Duodenal mucosa (tissue), 2 donors: ENCODE results near the gene NT5M.

Source experiments
- H3K27ac ChIP-seq: one replicate; pipeline ENCODE4 v1.7.0; 2013; ENCODE audit warnings: low read depth, low read length
- H3K27me3 ChIP-seq, 2 donors: one replicate each; pipeline ENCODE4 v1.7.0; 2013; ENCODE audit warnings: low read length in 2 of 2, control low read depth in 1 of 2; ENCODE audit not compliant: insufficient read depth in 2 of 2, control insufficient read depth in 1 of 2
- H3K36me3 ChIP-seq, 2 donors: one replicate each; pipeline ENCODE4 v1.7.0; 2013; ENCODE audit warnings: low read length in 2 of 2, control low read depth in 1 of 2; ENCODE audit not compliant: insufficient read depth in 2 of 2, control insufficient read depth in 1 of 2
- H3K4me1 ChIP-seq, 2 donors: one replicate each; pipeline ENCODE4 v1.7.0; 2013; ENCODE audit warnings: low read length in 2 of 2, control low read depth in 1 of 2; ENCODE audit not compliant: insufficient read depth in 2 of 2, control insufficient read depth in 1 of 2
- H3K4me3 ChIP-seq, 2 donors: one replicate each; pipeline ENCODE4 v1.7.0; 2013; ENCODE audit warnings: low read length in 2 of 2, low read depth in 1 of 2
- H3K9ac ChIP-seq, 2 donors: one replicate each; pipeline ENCODE4 v1.7.0; 2013; ENCODE audit warnings: low read length in 2 of 2, low read depth in 1 of 2
- H3K9me3 ChIP-seq, 2 donors: one replicate each; pipeline ENCODE4 v1.7.0; 2013; ENCODE audit warnings: low read length in 2 of 2, control low read depth in 1 of 2; ENCODE audit not compliant: control insufficient read depth in 1 of 2

Gene NT5M

GRCh38 chr17:17384961-17385360, 81.8 kb downstream of the NT5M start:
- no peaks in the 10 kb centered on the region for H3K36me3 ChIP-seq
- H3K9ac ChIP-seq: no peak overlapping the region
- H3K27me3 ChIP-seq: peaks cover 12 to 21% of the 10 kb centered on the region in 2 donors
- peaks cover 6 to 13% of the 10 kb centered on the region in 2 donors for H3K4me1 ChIP-seq
- no peak overlapping the region for H3K4me3 ChIP-seq
- H3K9me3 ChIP-seq: no peaks in the 10 kb centered on the region
- no peak overlapping the region for H3K27ac ChIP-seq

DNA sequence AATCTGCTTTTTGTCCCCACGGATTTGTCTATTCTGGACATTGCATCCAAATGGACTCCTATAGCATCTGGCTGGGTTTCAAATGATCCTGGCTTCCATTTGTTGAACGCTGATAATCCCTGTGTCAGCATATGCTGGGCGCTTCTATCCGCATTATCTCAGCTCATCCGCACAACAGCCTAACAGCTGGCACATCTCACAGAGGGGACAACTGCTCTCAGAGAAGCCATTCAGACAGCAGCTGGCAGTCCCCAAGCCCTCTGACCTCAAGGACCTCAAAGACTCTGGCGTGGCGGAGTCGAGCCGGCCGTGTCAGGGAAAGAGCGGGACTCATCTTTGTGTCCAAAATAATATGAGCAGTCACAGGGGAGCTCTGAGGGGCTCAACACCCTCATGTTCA, 82.3 kb downstream of the NT5M start:
- no peaks in the 10 kb centered on the region for H3K9me3 ChIP-seq
- no peak overlapping the region for H3K27ac ChIP-seq
- H3K27me3 ChIP-seq: peaks cover 7 to 18% of the 10 kb centered on the region in 2 donors
- H3K4me1 ChIP-seq: peaks cover 6 to 13% of the 10 kb centered on the region in 2 donors
- no peaks in the 10 kb centered on the region for H3K36me3 ChIP-seq
- H3K9ac ChIP-seq: no peak overlapping the region
- no peak overlapping the region for H3K4me3 ChIP-seq

GRCh38 chr17:17386094-17386800, 83.1 kb downstream of the NT5M start:
- Histone ChIP-seq H3K27me3 (peaks cover under 1 to 11% of the 10 kb centered on the region in 2 donors), H3K9ac (no peak overlapping the region), H3K4me1 (peaks cover 6 to 13% of the 10 kb centered on the region in 2 donors), H3K36me3 (no peaks in the 10 kb centered on the region), H3K27ac (no peak overlapping the region), H3K9me3 (no peaks in the 10 kb centered on the region), H3K4me3 (no peak overlapping the region)

- Histone ChIP-seq H3K9ac (no peak overlapping the region), H3K4me1 (peaks cover 6 to 13% of the 10 kb centered on the region in 2 donors), H3K9me3 (no peaks in the 10 kb centered on the region), H3K36me3 (no peaks in the 10 kb centered on the region), H3K4me3 (no peak overlapping the region), H3K27me3 (peaks cover 0 to 5% of the 10 kb centered on the region in 2 donors), H3K27ac (no peak overlapping the region)
Observed at GRCh38 chr17:17387017-17387497, 83.9 kb downstream of the NT5M start.

GRCh38 chr17:17387498-17388362, 84.6 kb downstream of the NT5M start:
- no peak overlapping the region for H3K4me3 ChIP-seq
- no peak overlapping the region for H3K27ac ChIP-seq
- no peaks in the 10 kb centered on the region for H3K27me3 ChIP-seq
- H3K36me3 ChIP-seq: no peaks in the 10 kb centered on the region
- peaks cover 6 to 13% of the 10 kb centered on the region in 2 donors for H3K4me1 ChIP-seq
- no peak overlapping the region for H3K9ac ChIP-seq
- no peaks in the 10 kb centered on the region for H3K9me3 ChIP-seq

GRCh38 chr17:17388657-17389496, 85.7 kb downstream of the NT5M start:
- H3K4me1 ChIP-seq: peaks cover 6 to 13% of the 10 kb centered on the region in 2 donors
- no peak overlapping the region for H3K27ac ChIP-seq
- H3K4me3 ChIP-seq: no peak overlapping the region
- H3K9ac ChIP-seq: no peak overlapping the region
- H3K27me3 ChIP-seq: no peaks in the 10 kb centered on the region
- H3K36me3 ChIP-seq: no peaks in the 10 kb centered on the region
- H3K9me3 ChIP-seq: no peaks in the 10 kb centered on the region

DNA sequence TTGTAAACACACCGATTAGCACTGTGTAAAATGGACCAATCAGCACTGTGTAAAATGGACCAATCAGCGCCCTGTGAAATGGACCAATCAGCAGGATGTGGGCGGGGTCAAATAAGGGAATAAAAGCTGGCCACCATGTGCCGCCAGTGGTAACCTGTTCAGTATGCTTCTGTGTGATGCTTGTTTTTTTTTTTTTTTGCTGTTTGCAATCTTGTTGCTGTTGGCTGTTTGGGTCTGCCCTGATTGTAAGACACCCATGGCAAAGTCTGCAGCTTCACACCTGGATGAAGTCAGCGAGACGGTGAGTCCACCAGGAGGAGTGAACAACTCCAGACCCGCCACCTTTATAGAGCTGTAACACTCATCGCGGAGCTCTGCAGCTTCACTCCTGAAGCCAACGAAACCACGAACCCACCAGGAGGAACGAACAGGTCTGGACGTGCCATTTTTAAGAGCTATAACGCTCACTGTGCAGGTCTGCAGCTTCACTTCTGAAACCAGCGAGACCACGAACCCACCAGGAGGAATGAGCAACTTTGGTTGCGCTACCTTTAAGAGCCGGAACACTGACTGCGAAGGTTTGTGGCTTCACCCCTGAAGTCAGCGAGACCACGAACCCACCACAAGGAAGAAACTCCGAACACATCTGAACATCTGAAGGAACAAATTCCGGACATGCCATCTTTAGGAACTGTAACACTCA, 88.6 kb downstream of the NT5M start:
- H3K4me1 ChIP-seq: peaks cover 0 to 10% of the 10 kb centered on the region in 2 donors
- no peak overlapping the region for H3K9ac ChIP-seq
- no peaks in the 10 kb centered on the region for H3K9me3 ChIP-seq
- H3K27ac ChIP-seq: no peak overlapping the region
- H3K27me3 ChIP-seq: peaks cover 0 to 4% of the 10 kb centered on the region in 2 donors
- H3K4me3 ChIP-seq: peak overlapping the region in 1 of 2 donors; percentile 21
- no peaks in the 10 kb centered on the region for H3K36me3 ChIP-seq

- no peak overlapping the region for H3K9ac ChIP-seq
- H3K4me3 ChIP-seq: no peak overlapping the region
- H3K36me3 ChIP-seq: no peaks in the 10 kb centered on the region
- H3K4me1 ChIP-seq: no peaks in the 10 kb centered on the region
- H3K27me3 ChIP-seq: peaks cover 0 to 4% of the 10 kb centered on the region in 2 donors
- no peak overlapping the region for H3K27ac ChIP-seq
- no peaks in the 10 kb centered on the region for H3K9me3 ChIP-seq
Observed at GRCh38 chr17:17393976-17394375, 90.8 kb downstream of the NT5M start.

GRCh38 chr17:17394494-17394893, 91.3 kb downstream of the NT5M start:
- H3K27ac ChIP-seq: no peak overlapping the region
- H3K4me1 ChIP-seq: no peaks in the 10 kb centered on the region
- H3K9ac ChIP-seq: no peak overlapping the region
- H3K27me3 ChIP-seq: peaks cover 0 to 4% of the 10 kb centered on the region in 2 donors
- H3K36me3 ChIP-seq: no peaks in the 10 kb centered on the region
- no peak overlapping the region for H3K4me3 ChIP-seq
- no peaks in the 10 kb centered on the region for H3K9me3 ChIP-seq
